HG03175 (cell line): ENCODE data around the gene FTCD.
"Not testable (repeated sequence)": the region's sequence is repeated elsewhere in the genome, so short reads cannot be mapped to it uniquely, and the experiment has no call there.

ENCODE experiments used
- ATAC-seq: cut with Tn5 transposase; IDR thresholded peaks from one replicate; pipeline ENCODE4 v1.9.1; 2021; ENCODE audit warnings: mild to moderate bottlenecking, moderate library complexity; ENCODE audit not compliant: unreplicated experiment

Gene FTCD

GRCh38 chr21:46188226-46189212 lies 33.1 kb upstream of the FTCD start:
- no peak for ATAC-seq

- ATAC-seq, result no peak
Observed at GRCh38 chr21:46187814-46188213, 32.4 kb upstream of the FTCD start.

GRCh38 chr21:46187261-46187660 lies 31.9 kb upstream of the FTCD start:
- no peak for ATAC-seq

- no peak for ATAC-seq
Observed at GRCh38 chr21:46185716-46186115, 30.3 kb upstream of the FTCD start.

GRCh38 chr21:46184625-46185555 lies 29.5 kb upstream of the FTCD start:
- ATAC-seq, result no peak

- no peak for ATAC-seq
Observed at GRCh38 chr21:46183910-46184624, 28.7 kb upstream of the FTCD start, which contains the start of gene SPATC1L. Gene SPATC1L (minus strand): TSS chr21:46184459. CDS start chr21:46182816, 1,643 bp downstream.

GRCh38 chr21:46183337-46183909 lies 28.0 kb upstream of the FTCD start:
- not testable (repeated sequence) for ATAC-seq

- no peak for ATAC-seq
Observed at GRCh38 chr21:46182548-46183336, 27.4 kb upstream of the FTCD start.

GRCh38 chr21:46181953-46182547 lies 26.7 kb upstream of the FTCD start:
- ATAC-seq, result no peak

GRCh38 chr21:46181436-46181835 lies 26.1 kb upstream of the FTCD start:
- no peak for ATAC-seq

- no peak for ATAC-seq
Observed at GRCh38 chr21:46180778-46181391, 25.5 kb upstream of the FTCD start.

- ATAC-seq, result no peak
Observed at GRCh38 chr21:46180079-46180722, 24.8 kb upstream of the FTCD start.

- ATAC-seq, result no peak
Observed at GRCh38 chr21:46179708-46180078, 24.3 kb upstream of the FTCD start.

GRCh38 chr21:46178961-46179360 lies 23.6 kb upstream of the FTCD start:
- no peak for ATAC-seq

GRCh38 chr21:46176443-46177129 lies 21.2 kb upstream of the FTCD start:
- ATAC-seq, result not testable (repeated sequence)

- no peak for ATAC-seq
Observed at GRCh38 chr21:46173573-46173972, 18.2 kb upstream of the FTCD start.

- no peak for ATAC-seq
Observed at GRCh38 chr21:46172863-46173528, 17.6 kb upstream of the FTCD start.
